ENCODE data around the gene POFUT1.

Gene POFUT1

DNA sequence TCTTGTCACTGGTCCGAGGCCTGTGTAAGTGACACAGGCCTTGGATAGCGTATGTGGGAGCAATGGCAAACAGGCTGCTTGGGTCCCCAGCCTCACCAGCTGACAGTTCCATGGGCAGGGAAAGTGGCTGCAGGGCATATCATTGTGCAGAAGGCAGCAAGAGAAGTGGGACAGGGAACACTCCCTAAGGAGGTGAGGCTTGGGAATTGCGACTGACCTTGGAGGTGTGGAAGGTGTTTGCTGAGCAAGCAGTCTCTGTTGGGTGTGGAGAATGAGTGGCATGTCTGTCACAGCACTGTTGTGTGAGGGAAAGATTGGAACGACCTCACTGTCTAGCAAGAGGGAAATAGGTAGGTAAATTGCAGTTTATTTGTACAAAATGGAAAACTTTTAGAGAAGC lies 16.8 kb downstream of the POFUT1 start:
- Histone ChIP-seq H3K27me3 (ENCODE audit: control insufficient read depth, insufficient read depth, low read length) (no peaks in the 10 kb centered on the region), H3K9ac (no peak overlapping the region), H3K27ac (no peak overlapping the region)

DNA sequence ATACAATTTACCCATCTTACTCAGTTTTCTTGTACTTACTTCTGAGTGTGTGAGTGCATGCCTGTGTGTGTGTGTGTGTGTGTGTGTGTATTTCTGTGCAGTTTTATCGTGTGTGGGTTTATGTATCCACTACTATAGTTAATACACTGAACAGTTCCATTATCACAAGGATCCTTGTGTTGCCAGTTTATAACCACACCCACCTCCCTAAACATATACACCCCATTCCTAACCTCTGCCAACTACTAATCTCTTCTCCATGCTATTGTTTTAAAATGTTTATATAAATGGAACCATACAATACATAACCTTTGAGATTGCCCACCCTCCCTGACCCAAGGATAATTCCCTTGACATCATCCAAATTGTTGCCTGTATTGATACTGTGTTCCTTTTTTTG lies 18.7 kb downstream of the POFUT1 start:
- no peaks in the 10 kb centered on the region for H3K36me3 ChIP-seq (ENCODE audit: control insufficient read depth, insufficient read depth, low read length)
- no peaks in the 10 kb centered on the region for H3K27me3 ChIP-seq (ENCODE audit: control insufficient read depth, insufficient read depth, low read length)
- H3K9me3 ChIP-seq (ENCODE audit: control insufficient read depth, low read length) = no peaks in the 10 kb centered on the region
- H3K4me3 ChIP-seq (ENCODE audit: low read depth, low read length) = no peak overlapping the region
- peaks cover 12% of the 10 kb centered on the region for H3K4me1 ChIP-seq
- TF ChIP-seq, protein P1, sequence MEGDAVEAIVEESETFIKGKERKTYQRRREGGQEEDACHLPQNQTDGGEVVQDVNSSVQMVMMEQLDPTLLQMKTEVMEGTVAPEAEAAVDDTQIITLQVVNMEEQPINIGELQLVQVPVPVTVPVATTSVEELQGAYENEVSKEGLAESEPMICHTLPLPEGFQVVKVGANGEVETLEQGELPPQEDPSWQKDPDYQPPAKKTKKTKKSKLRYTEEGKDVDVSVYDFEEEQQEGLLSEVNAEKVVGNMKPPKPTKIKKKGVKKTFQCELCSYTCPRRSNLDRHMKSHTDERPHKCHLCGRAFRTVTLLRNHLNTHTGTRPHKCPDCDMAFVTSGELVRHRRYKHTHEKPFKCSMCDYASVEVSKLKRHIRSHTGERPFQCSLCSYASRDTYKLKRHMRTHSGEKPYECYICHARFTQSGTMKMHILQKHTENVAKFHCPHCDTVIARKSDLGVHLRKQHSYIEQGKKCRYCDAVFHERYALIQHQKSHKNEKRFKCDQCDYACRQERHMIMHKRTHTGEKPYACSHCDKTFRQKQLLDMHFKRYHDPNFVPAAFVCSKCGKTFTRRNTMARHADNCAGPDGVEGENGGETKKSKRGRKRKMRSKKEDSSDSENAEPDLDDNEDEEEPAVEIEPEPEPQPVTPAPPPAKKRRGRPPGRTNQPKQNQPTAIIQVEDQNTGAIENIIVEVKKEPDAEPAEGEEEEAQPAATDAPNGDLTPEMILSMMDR (IDR thresholded peaks at IDR 0.05) = no peak
- no peaks in the 10 kb centered on the region for H3K79me2 ChIP-seq
- H3K9ac ChIP-seq = no peak overlapping the region
- no peak overlapping the region for H2AFZ ChIP-seq
- no peak overlapping the region for H3K4me2 ChIP-seq (ENCODE audit: low read length)
- H3K27ac ChIP-seq = no peak overlapping the region

More for the DNA sequence above, 16.8 kb downstream of the POFUT1 start:
- Histone ChIP-seq H3K36me3 (ENCODE audit: control insufficient read depth, insufficient read depth, low read length) (no peaks in the 10 kb centered on the region), H3K9me3 (ENCODE audit: control insufficient read depth, low read length) (no peaks in the 10 kb centered on the region), H3K79me2 (no peaks in the 10 kb centered on the region), H3K4me3 (ENCODE audit: low read depth, low read length) (no peak overlapping the region), H2AFZ (no peak overlapping the region), H3K4me1 (peaks cover 12% of the 10 kb centered on the region), H3K4me2 (ENCODE audit: low read length) (no peak overlapping the region)
- TF ChIP-seq, protein P1 (IDR thresholded peaks at IDR 0.05) = no peak

DNA sequence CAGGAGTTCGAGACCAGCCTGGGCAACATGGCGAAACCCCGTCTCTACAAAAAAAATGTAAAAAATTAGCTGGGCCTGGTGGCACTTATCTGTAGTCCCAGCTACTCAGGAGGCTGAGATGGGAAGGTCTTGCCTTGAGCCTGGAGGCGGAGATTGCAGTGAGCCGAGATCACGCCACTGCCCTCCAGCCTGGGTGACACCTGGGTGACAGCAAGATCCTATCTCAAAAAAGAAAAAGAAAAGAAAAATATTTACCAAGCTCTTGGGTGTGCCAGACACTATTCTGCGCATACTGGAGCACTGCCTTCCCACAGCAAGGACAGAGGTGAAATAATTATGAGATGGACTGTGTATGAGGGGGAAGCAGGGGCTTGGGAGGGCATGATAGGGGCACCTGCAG lies 19.6 kb downstream of the POFUT1 start:
- Histone ChIP-seq H3K79me2 (no peaks in the 10 kb centered on the region), H2AFZ (no peak overlapping the region), H3K27me3 (ENCODE audit: control insufficient read depth, insufficient read depth, low read length) (no peaks in the 10 kb centered on the region), H3K4me3 (ENCODE audit: low read depth, low read length) (no peak overlapping the region), H3K9ac (no peak overlapping the region), H3K36me3 (ENCODE audit: control insufficient read depth, insufficient read depth, low read length) (no peaks in the 10 kb centered on the region), H3K9me3 (ENCODE audit: control insufficient read depth, low read length) (no peaks in the 10 kb centered on the region), H3K27ac (peak overlapping the region; percentile 29), H3K4me2 (ENCODE audit: low read length) (peak overlapping the region; percentile 45), H3K4me1 (peaks cover 19% of the 10 kb centered on the region)
- TF ChIP-seq, protein P1 (IDR thresholded peaks at IDR 0.05) = no peak

GRCh38 chr20:32227744-32228688 lies 20.3 kb downstream of the POFUT1 start:
- peaks cover 24% of the 10 kb centered on the region for H3K4me1 ChIP-seq
- H3K27ac ChIP-seq = peak overlapping the region; percentile 29
- H2AFZ ChIP-seq = no peak overlapping the region
- peak overlapping the region; percentile 45 for H3K4me2 ChIP-seq (ENCODE audit: low read length)
- no peaks in the 10 kb centered on the region for H3K36me3 ChIP-seq (ENCODE audit: control insufficient read depth, insufficient read depth, low read length)
- H3K79me2 ChIP-seq = no peaks in the 10 kb centered on the region
- H3K27me3 ChIP-seq (ENCODE audit: control insufficient read depth, insufficient read depth, low read length) = no peaks in the 10 kb centered on the region
- no peak overlapping the region for H3K4me3 ChIP-seq (ENCODE audit: low read depth, low read length)
- H3K9ac ChIP-seq = no peak overlapping the region
- no peaks in the 10 kb centered on the region for H3K9me3 ChIP-seq (ENCODE audit: control insufficient read depth, low read length)
- TF ChIP-seq, protein P1 (IDR thresholded peaks at IDR 0.05) = no peak
